ENCODE measurements around the gene TXNRD3. TPM values are rescaled to one million over a fixed set of nuclear protein-coding genes. Genes with fewer than 3 reads are reported as not detected.

TXNRD3 gene
- total RNA-seq, 1 experiment from 2014 or later, result 8.1 TPM

DNA sequence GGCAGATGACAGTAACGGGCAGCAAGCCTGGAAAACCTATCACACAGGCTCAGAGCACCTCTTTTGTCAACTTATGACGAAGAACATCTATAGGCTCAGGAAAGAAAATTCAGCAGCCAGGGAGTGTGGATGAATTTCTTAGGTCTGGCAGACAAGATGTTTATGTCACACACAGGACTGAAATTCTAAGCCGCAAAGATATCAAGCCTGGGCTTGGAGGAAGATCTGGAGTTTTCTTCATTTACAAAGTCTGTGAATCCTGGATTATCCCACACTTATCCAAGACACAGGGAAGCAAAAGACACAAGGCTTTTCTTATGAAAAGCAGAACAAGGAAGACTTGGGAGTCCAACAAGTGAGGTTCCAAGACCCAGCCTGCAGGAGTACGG, 25.7 kb upstream of the TXNRD3 start:
- Histone ChIP-seq H3K27me3 (ENCODE audit: insufficient read depth, low read length) (no peaks in the 10 kb centered on the region; the same call in 1 of the 2 replicates), H4K5ac (ENCODE audit: insufficient read length, low read depth, low read length) (no peak overlapping the region), H3K23me2 (ENCODE audit: insufficient read length, low read depth, low read length, poor library complexity, severe bottlenecking) (no peaks in the 10 kb centered on the region), H2AK5ac (ENCODE audit: insufficient read length, low read length) (no peak overlapping the region), H4K20me1 (ENCODE audit: control insufficient read depth, insufficient read depth, insufficient read length) (no peaks in the 10 kb centered on the region), H4K8ac (replicated peaks; ENCODE audit: insufficient read length, low read depth, low read length) (no peak overlapping the region), H3K18ac (ENCODE audit: insufficient read length, low read depth, low read length) (no peak overlapping the region), H4K91ac (ENCODE audit: insufficient read length, low read depth, low read length) (no peak overlapping the region), H2BK15ac (ENCODE audit: low read depth, low read length) (no peak overlapping the region), H2AFZ (ENCODE audit: low read length) (no peak overlapping the region), H3K56ac (ENCODE audit: insufficient read length, low read depth, low read length) (no peak overlapping the region), H3K23ac (ENCODE audit: insufficient read length, low read depth, low read length) (no peak overlapping the region), H2BK120ac (ENCODE audit: low read depth, low read length, poor library complexity, severe bottlenecking) (no peak overlapping the region), H2BK12ac (ENCODE audit: insufficient read length, low read depth, low read length) (no peak overlapping the region), H2BK5ac (ENCODE audit: insufficient read length, low read length) (no peak overlapping the region), H3K14ac (ENCODE audit: insufficient read depth, low read length) (no peak overlapping the region), H3T11ph (ENCODE audit: low read length) (no peak overlapping the region), H3K4ac (ENCODE audit: low read depth, low read length) (no peak overlapping the region), H3K4me1 (ENCODE audit: insufficient read depth, low read length) (no peaks in the 10 kb centered on the region), H3K27ac (ENCODE audit: insufficient read length, low read depth, low read length) (no peak overlapping the region), H3K79me2 (ENCODE audit: insufficient read depth, low read length) (no peaks in the 10 kb centered on the region), H3K9me3 (ENCODE audit: control insufficient read depth, low read depth, low read length) (no peaks in the 10 kb centered on the region), H3K9ac (ENCODE audit: extremely low read depth, insufficient read length, low read length) (no peak overlapping the region), H3K4me2 (ENCODE audit: insufficient read depth, insufficient read length, low read length) (no peak overlapping the region), H3K79me1 (ENCODE audit: insufficient read depth, low read depth, low read length, poor library complexity, severe bottlenecking) (no peaks in the 10 kb centered on the region), H2BK20ac (ENCODE audit: low read depth, low read length, poor library complexity, severe bottlenecking) (no peak overlapping the region)
- no CpG with 5 or more reads among the region's 4 CpGs for WGBS (ENCODE audit: extremely low coverage, insufficient read length, low lambda C conversion rate)
- DNase-seq, result no peak
- Mint-ChIP-seq H3K4me3 (no peak overlapping the region), H3K9me3 (no peaks in the 10 kb centered on the region; a peak in 1 of 5 replicates), H3K27me3 (ENCODE audit: low read depth) (peaks cover 51% of the 10 kb centered on the region), H3K27ac (no peak overlapping the region), H3K4me1 (peaks cover 18 to 31% of the 10 kb centered on the region in 2 experiments), H3K36me3 (ENCODE audit: insufficient read depth in 1 of 3, low read depth in 3 of 3) (no peaks in the 10 kb centered on the region)
- TF ChIP-seq, protein P1, sequence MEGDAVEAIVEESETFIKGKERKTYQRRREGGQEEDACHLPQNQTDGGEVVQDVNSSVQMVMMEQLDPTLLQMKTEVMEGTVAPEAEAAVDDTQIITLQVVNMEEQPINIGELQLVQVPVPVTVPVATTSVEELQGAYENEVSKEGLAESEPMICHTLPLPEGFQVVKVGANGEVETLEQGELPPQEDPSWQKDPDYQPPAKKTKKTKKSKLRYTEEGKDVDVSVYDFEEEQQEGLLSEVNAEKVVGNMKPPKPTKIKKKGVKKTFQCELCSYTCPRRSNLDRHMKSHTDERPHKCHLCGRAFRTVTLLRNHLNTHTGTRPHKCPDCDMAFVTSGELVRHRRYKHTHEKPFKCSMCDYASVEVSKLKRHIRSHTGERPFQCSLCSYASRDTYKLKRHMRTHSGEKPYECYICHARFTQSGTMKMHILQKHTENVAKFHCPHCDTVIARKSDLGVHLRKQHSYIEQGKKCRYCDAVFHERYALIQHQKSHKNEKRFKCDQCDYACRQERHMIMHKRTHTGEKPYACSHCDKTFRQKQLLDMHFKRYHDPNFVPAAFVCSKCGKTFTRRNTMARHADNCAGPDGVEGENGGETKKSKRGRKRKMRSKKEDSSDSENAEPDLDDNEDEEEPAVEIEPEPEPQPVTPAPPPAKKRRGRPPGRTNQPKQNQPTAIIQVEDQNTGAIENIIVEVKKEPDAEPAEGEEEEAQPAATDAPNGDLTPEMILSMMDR (conservative IDR thresholded peaks at IDR 0.05), result no peak

Data from H9 (cell line).